Gastrocnemius medialis (tissue), 4 donors: Measurements from ENCODE around the gene PGC. TPM values are rescaled to one million over a fixed set of nuclear protein-coding genes. Genes with fewer than 3 reads are reported as not detected.

ENCODE experiments used
- ATAC-seq, 2 donors: fragments of 150-250 bp; one replicate each; pipeline ENCODE4 v1.9.1; 2016
- DNase-seq, 2 donors: peaks; one replicate each; pipeline ENCODE4 v3.0.0-alpha.2; 2019
- H3K27ac ChIP-seq, 4 donors: fragments of 200-600 bp; sonication (generic); 1 replicate in 1 of 4; 2 replicates in 3 of 4; pipeline ENCODE4 v1.5.1; 2016 to 2018; ENCODE audit warnings: mild to moderate bottlenecking in 2 of 4, moderate library complexity in 1 of 4
- H3K27me3 ChIP-seq, 3 donors: fragments of 200-600 bp; sonication (generic) in 2 of 3; 1 replicate in 1 of 3; 2 replicates in 2 of 3; pipeline versions ENCODE4 v1.5.1 to v1.6.0; 2016 to 2019; ENCODE audit warnings: mild to moderate bottlenecking in 1 of 3, moderate library complexity in 1 of 3
- H3K36me3 ChIP-seq, 2 donors: fragments of 200-600 bp; sonication (generic) in 1 of 2; one replicate each; pipeline ENCODE4 v1.5.1; 2017 to 2018
- H3K4me1 ChIP-seq, 2 donors: fragments of 200-600 bp; sonication (generic) in 1 of 2; one replicate each; pipeline ENCODE4 v1.5.1; 2016 to 2017; ENCODE audit warnings: mild to moderate bottlenecking in 2 of 2
- H3K4me3 ChIP-seq, 4 donors: fragments of 200-600 bp; sonication (generic) in 3 of 4; 1 replicate in 1 of 4; 2 replicates in 3 of 4; pipeline ENCODE4 v1.5.1; 2016 to 2019; ENCODE audit warnings: mild to moderate bottlenecking in 2 of 4
- H3K9me3 ChIP-seq, 3 donors: fragments of 200-600 bp; sonication (generic) in 2 of 3; 1 replicate in 1 of 3; 2 replicates in 2 of 3; pipeline ENCODE4 v1.5.1; 2016 to 2019
- CTCF ChIP-seq, 5 experiments: fragments of 450-650 bp in 3 of 5; fragments of 200-600 bp in 2 of 5; sonication (generic) in 2 of 5; IDR thresholded peaks in 4 of 5; conservative IDR thresholded peaks in 1 of 5; 1 replicate in 4 of 5; 2 replicates in 1 of 5; pipeline ENCODE4 v1.5.1; 2016 to 2019; ENCODE audit warnings: antibody characterized with exemption in 5 of 5, mild to moderate bottlenecking in 3 of 5, moderate library complexity in 3 of 5
- POLR2A ChIP-seq, 2 donors: fragments of 450-650 bp; IDR thresholded peaks; one replicate each; pipeline ENCODE4 v1.6.1; 2017; ENCODE audit warnings: antibody characterized with exemption in 2 of 2, mild to moderate bottlenecking in 2 of 2, moderate library complexity in 2 of 2
- in situ Hi-C, 4 donors: fragments of 200-750 bp; cut with MboI; loops; one replicate each; pipeline versions ENCODE4 v1.15.0 to v1.8.0; 2017; ENCODE audit warnings: low sequenced_read_pairs in 4 of 4
- intact Hi-C: fragments of 100-400 bp; cut with DNase I; formaldehyde crosslinking; loops from one replicate; pipeline ENCODE4 v1.15.1; 2023; ENCODE audit warnings: low total_unique reads
- total RNA-seq, 4 donors: library from RNA; depleted of rRNA; stranded (reverse); fragments of >200 nt; gene quantifications; one replicate each; pipeline versions ENCODE4 v1.1.0 to v1.2.3, GENCODE V29; 2016

The PGC gene
- total RNA-seq, 4 donors from 2014 or later = not detected

- TF ChIP-seq CTCF (IDR thresholded peaks at IDR 0.05 in 4 of 5, conservative IDR thresholded peaks at IDR 0.05 in 1 of 5) (no peak), POLR2A (IDR thresholded peaks at IDR 0.05) (no peak)
- in situ Hi-C loops = no loop called here
- Histone ChIP-seq H3K36me3 (no peaks in the 10 kb centered on the region), H3K9me3 (no peaks in the 10 kb centered on the region), H3K4me3 (no peak overlapping the region), H3K27ac (no peak overlapping the region), H3K4me1 (no peaks in the 10 kb centered on the region), H3K27me3 (no peaks in the 10 kb centered on the region)
- intact Hi-C loops = no loop called here
- ATAC-seq = no peak
- no peak for DNase-seq
Observed at GRCh38 chr6:41744236-41744787, 2.9 kb downstream of the PGC start.

GRCh38 chr6:41743406-41744235 is 3.6 kb downstream of the PGC start:
- DNase-seq (no peak), ATAC-seq (no peak)
- in situ Hi-C loops (no loop called here), intact Hi-C loops (no loop called here)
- Histone ChIP-seq H3K4me1 (no peaks in the 10 kb centered on the region), H3K9me3 (no peaks in the 10 kb centered on the region), H3K36me3 (no peaks in the 10 kb centered on the region), H3K27ac (no peak overlapping the region), H3K27me3 (no peaks in the 10 kb centered on the region), H3K4me3 (no peak overlapping the region)
- TF ChIP-seq POLR2A (IDR thresholded peaks at IDR 0.05) (no peak), CTCF (IDR thresholded peaks at IDR 0.05 in 4 of 5, conservative IDR thresholded peaks at IDR 0.05 in 1 of 5) (no peak)

GRCh38 chr6:41741625-41742490 is 5.3 kb downstream of the PGC start:
- Histone ChIP-seq H3K4me3 (no peak overlapping the region), H3K9me3 (no peaks in the 10 kb centered on the region), H3K27ac (no peak overlapping the region), H3K4me1 (no peaks in the 10 kb centered on the region), H3K27me3 (no peaks in the 10 kb centered on the region), H3K36me3 (no peaks in the 10 kb centered on the region)
- in situ Hi-C loops (no loop called here), intact Hi-C loops (no loop called here)
- TF ChIP-seq CTCF (IDR thresholded peaks at IDR 0.05 in 4 of 5, conservative IDR thresholded peaks at IDR 0.05 in 1 of 5) (no peak), POLR2A (IDR thresholded peaks at IDR 0.05) (no peak)
- ATAC-seq = no peak
- no peak for DNase-seq

- Histone ChIP-seq H3K36me3 (no peaks in the 10 kb centered on the region), H3K27ac (no peak overlapping the region), H3K27me3 (no peaks in the 10 kb centered on the region), H3K9me3 (no peaks in the 10 kb centered on the region), H3K4me1 (peaks cover 4% of the 10 kb centered on the region in 2 donors), H3K4me3 (no peak overlapping the region)
- no peak for DNase-seq
- no peak for ATAC-seq
- no peak for TF ChIP-seq POLR2A (IDR thresholded peaks at IDR 0.05)
- no peak for TF ChIP-seq CTCF (IDR thresholded peaks at IDR 0.05 in 4 of 5, conservative IDR thresholded peaks at IDR 0.05 in 1 of 5)
- intact Hi-C loops (no loop called here), in situ Hi-C loops (no loop called here)
Observed at GRCh38 chr6:41740366-41741162, 6.6 kb downstream of the PGC start.
